ENCODE results near the gene KIDINS220. TPM values are rescaled to one million over a fixed set of nuclear protein-coding genes. Genes with fewer than 3 reads are reported as not detected.

The KIDINS220 gene
- polyA plus RNA-seq, 2 of the 4 experiments (the other 2 are of a cell fraction), result 16.4 to 45.9 TPM

GRCh38 chr2:8679567-8679826 lies 157.9 kb downstream of the KIDINS220 start:
- ChIA-PET POLR2A (interaction anchor here (1.0 to 2.6 kb wide), 6 partner anchors 10 to 52 kb away, joined by 3 to 13 read pairs (median 6); no protein-coding TSS in a partner anchor), CTCF (interaction anchor here (0.7 to 4.4 kb wide), 8 partner anchors 16 to 1582 kb away, joined by 3 to 16 read pairs (median 4); no protein-coding TSS in a partner anchor)
- Histone ChIP-seq H3K9me3 (peaks cover 10% of the 10 kb centered on the region; the same call in 2 of the 3 replicates), H3K4me2 (peak overlapping the region; percentile 86), H3K4me3 (peak overlapping the region; percentile 68), H3K4me1 (peaks cover 12% of the 10 kb centered on the region), H3K27ac (peak overlapping the region; percentile 97 to 99)
- WGBS (ENCODE audit: missing lambda C conversion rate), result 2% methylated on average over 8 of the region's 8 CpGs
- FAIRE-seq (no peak), DNase-seq (ENCODE audit: low read depth in 1 of 2, low spot score in 1 of 2) (no peak), ATAC-seq (no peak)
- TF ChIP-seq MAZ (IDR thresholded peaks at IDR 0.05; ENCODE audit: borderline replicate concordance, low read depth, low read length), result no peak
- no peak for TF ChIP-seq RAD21 (conservative IDR thresholded peaks at IDR 0.05 in 1 of 2, IDR thresholded peaks at IDR 0.05 in 1 of 2)
- no peak for TF ChIP-seq BHLHE40 (IDR thresholded peaks at IDR 0.05; ENCODE audit: low read depth, low read length)
- TF ChIP-seq REST (IDR thresholded peaks at IDR 0.05), result no peak
- no peak for TF ChIP-seq GATA3 (IDR thresholded peaks at IDR 0.05; ENCODE audit: borderline replicate concordance)

Other genes with a start within 250 kb of the KIDINS220 start
- gene ID2, start 155.6 kb downstream of the KIDINS220 start, polyA plus RNA-seq (2011; rRNA removed), result 177 and 228 TPM in 2 replicates
- gene ID2, start 155.6 kb downstream of the KIDINS220 start, polyA plus RNA-seq (2017; fragmentation: RNase III; extraction: RNeasy Plus Mini Kit Qiagen cat#74134 plus additional on column Dnase treatment), result 87.8 to 221 TPM (median 181 TPM) in 3 replicates
- 32.3 and 33.3 TPM in 2 replicates for gene MBOAT2, start 166.1 kb upstream of the KIDINS220 start, polyA plus RNA-seq (2011; rRNA removed)
- gene MBOAT2, start 166.1 kb upstream of the KIDINS220 start, polyA plus RNA-seq (2017; fragmentation: RNase III; extraction: RNeasy Plus Mini Kit Qiagen cat#74134 plus additional on column Dnase treatment), result 31.1 to 37.3 TPM (median 33.1 TPM) in 3 replicates